Measurements from ENCODE around the gene SLCO4C1. TPM values are rescaled to one million over a fixed set of nuclear protein-coding genes. Genes with fewer than 3 reads are reported as not detected.

The SLCO4C1 gene
- total RNA-seq, 2 experiments from 2014 or later = 3.6 TPM

Other genes starting within 250 kb of the SLCO4C1 start
- not detected for gene SLCO6A1, start 202.7 kb upstream of the SLCO4C1 start, total RNA-seq

Measured in activated CD4-positive, alpha-beta memory T cell treated with anti-CD3 and anti-CD28 coated beads, Interleukin-2, amount 10 ng/mL, durations not matched to agents 7 days and 5 days (primary cell).